HG02852 (cell line): ENCODE results near the gene PXYLP1.

Experiments used
- ATAC-seq: cut with Tn5 transposase; IDR thresholded peaks from one replicate; pipeline ENCODE4 v1.9.1; 2021; ENCODE audit warnings: mild to moderate bottlenecking, moderate library complexity; ENCODE audit not compliant: unreplicated experiment

The PXYLP1 gene

GRCh38 chr3:141342386-141342785, 110.8 kb downstream of the PXYLP1 start:
- ATAC-seq = no peak

GRCh38 chr3:141343077-141343476, 111.5 kb downstream of the PXYLP1 start:
- no peak for ATAC-seq

GRCh38 chr3:141343865-141344271, 112.2 kb downstream of the PXYLP1 start:
- no peak for ATAC-seq
